HG03460 (cell line): ENCODE measurements around the gene GON4L.
"Not testable (repeated sequence)": the region's sequence is repeated elsewhere in the genome, so short reads cannot be mapped to it uniquely, and the experiment has no call there.

Source experiments
- ATAC-seq: cut with Tn5 transposase; IDR thresholded peaks from one replicate; pipeline ENCODE4 v1.9.1; 2021; ENCODE audit not compliant: unreplicated experiment

The GON4L gene, protein sequence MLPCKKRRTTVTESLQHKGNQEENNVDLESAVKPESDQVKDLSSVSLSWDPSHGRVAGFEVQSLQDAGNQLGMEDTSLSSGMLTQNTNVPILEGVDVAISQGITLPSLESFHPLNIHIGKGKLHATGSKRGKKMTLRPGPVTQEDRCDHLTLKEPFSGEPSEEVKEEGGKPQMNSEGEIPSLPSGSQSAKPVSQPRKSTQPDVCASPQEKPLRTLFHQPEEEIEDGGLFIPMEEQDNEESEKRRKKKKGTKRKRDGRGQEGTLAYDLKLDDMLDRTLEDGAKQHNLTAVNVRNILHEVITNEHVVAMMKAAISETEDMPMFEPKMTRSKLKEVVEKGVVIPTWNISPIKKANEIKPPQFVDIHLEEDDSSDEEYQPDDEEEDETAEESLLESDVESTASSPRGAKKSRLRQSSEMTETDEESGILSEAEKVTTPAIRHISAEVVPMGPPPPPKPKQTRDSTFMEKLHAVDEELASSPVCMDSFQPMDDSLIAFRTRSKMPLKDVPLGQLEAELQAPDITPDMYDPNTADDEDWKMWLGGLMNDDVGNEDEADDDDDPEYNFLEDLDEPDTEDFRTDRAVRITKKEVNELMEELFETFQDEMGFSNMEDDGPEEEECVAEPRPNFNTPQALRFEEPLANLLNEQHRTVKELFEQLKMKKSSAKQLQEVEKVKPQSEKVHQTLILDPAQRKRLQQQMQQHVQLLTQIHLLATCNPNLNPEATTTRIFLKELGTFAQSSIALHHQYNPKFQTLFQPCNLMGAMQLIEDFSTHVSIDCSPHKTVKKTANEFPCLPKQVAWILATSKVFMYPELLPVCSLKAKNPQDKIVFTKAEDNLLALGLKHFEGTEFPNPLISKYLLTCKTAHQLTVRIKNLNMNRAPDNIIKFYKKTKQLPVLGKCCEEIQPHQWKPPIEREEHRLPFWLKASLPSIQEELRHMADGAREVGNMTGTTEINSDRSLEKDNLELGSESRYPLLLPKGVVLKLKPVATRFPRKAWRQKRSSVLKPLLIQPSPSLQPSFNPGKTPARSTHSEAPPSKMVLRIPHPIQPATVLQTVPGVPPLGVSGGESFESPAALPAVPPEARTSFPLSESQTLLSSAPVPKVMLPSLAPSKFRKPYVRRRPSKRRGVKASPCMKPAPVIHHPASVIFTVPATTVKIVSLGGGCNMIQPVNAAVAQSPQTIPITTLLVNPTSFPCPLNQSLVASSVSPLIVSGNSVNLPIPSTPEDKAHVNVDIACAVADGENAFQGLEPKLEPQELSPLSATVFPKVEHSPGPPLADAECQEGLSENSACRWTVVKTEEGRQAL (N-terminal part only)

GRCh38 chr1:155856975-155857930, at the start of gene GON4L:
GON4L (minus strand) TSS chr1:155857214; CDS start chr1:155853780, 3,434 bp downstream.
- peak; percentile 35 for ATAC-seq

- no peak for ATAC-seq
These were observed 47.2 kb upstream of the GON4L start for GRCh38 chr1:155904261-155904660.

DNA sequence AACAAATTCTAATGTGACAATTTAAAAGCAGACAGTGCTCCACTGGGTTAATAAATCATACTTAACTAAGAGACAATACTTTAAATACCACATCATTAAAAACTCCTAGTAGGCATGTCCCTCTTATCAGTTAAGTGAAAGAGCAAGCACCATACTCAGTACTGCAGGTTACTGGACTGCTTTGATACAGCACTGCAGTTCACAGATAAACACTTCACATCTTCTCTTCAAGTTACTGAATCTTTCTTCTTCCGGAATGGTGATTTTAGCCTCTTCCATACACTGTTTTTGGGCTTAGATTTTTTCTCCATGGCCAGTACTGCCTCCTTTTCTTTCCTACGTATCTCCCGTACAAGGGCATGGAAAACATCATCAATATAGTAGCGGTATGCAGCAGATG, 43.1 kb upstream of the GON4L start:
- no peak for ATAC-seq

DNA sequence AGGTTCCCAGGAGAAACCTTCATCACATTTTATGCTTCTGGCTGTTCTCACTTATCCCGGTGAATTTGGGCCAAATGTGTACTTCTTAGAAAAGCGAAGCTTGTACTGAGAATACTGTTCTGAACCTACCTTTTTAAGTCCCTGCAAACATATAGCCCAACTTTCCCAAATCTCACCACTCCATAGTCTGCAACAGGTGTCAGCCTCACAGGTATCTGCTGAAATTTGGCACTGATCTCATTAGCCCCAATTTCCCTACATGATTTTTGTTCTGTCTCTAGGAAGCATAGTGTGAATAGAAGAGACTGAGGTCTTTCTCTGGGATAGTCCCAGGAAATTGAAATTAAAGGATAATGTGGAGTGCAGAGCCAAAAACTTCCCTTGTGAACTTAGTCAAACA, 42.7 kb upstream of the GON4L start:
- no peak for ATAC-seq

- ATAC-seq, result no peak
These were observed 41.9 kb upstream of the GON4L start for GRCh38 chr1:155898888-155899287.

GRCh38 chr1:155897746-155898145, 40.7 kb upstream of the GON4L start:
- no peak for ATAC-seq

DNA sequence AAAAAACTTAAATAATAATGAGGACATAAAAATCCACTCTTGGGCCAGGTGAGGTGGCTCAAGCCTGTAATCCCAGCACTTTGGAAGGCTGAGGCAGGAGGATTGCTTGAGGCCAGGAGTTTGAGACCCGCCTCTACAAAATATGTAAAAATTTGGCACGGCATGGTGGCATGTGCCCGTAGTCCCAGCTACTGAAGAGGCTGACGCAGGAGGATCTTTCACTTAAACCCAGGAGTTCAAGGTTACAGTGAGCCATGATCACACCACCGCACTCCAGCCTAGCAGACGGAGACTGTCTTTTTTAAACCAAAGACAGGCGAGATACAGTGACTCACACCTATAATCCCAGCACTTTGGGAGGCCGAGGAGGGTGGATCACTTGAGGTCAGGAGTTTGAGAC, 39.5 kb upstream of the GON4L start:
- not testable (repeated sequence) for ATAC-seq

GRCh38 chr1:155895617-155896016, 38.6 kb upstream of the GON4L start:
- not testable (repeated sequence) for ATAC-seq

GRCh38 chr1:155893389-155894142, 36.6 kb upstream of the GON4L start:
- no peak for ATAC-seq

- no peak for ATAC-seq
These were observed 35.8 kb upstream of the GON4L start for GRCh38 chr1:155892796-155893195.

GRCh38 chr1:155890251-155890650, 33.2 kb upstream of the GON4L start:
- no peak for ATAC-seq

- no peak for ATAC-seq
These were observed 32.6 kb upstream of the GON4L start for GRCh38 chr1:155889566-155889965.

- no peak for ATAC-seq
These were observed 31.5 kb upstream of the GON4L start for GRCh38 chr1:155888481-155888880.

DNA sequence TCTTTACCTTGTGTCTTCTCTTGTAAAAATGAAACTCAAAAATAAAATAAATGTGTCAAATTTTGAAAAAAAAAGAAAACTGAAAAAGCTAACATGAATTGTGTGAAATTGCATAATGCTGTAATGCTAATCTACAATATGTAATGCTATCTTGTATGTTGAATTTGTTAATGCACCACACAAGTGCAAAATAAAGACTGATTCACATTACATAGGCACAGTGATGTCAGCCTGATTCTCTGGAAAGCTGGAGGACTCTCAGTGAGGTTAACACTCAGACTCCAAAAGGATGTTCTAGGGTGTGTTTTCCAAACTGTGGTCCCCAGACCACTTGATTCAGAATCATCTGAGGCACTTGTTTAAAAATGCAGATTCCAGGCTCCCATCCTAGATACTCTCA, 28.0 kb upstream of the GON4L start:
- ATAC-seq, result no peak

DNA sequence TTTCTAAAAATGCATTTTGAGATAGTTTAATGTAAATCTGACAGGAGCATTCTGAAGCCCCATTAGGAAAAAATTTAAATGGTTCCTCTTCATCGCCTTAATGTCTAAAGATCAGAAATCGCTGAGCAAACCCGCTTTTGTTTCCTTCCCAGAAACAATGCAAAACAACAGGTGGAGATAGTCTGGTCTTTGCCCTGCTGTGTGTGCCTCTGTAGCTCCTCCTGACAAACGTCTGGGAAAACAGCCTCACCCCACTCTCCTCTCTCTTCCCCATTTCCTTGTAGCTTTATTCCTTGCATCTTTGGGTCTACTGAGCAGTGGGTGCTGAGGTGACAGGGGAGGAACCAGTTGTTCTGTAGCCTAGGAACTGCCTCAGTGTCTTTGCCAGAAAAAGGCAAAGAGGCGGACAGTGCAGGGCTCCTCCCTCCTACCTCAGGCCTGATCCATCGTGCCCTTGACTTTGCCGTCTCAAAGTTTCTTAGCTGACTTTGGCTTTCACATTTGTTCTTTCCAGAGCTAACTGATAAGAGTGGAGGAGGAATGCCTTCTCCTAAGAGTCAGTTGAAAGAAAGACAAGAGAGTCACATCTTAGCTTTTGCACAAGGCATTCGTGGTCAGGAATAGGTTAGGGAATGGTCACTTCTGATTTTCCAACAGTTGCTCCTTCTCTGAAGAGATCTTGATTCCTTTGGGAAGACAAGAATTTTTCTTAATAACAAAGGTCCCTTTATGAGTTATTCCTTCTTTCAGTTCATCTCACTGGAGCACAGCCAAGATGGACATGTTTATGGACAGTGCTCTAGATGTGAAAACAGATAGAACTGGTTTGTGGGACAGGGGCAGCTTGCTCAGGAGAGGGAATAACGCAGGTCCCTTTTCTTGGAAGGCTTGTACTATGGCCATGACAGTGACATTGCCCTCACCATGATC, 27.3 kb upstream of the GON4L start:
- no peak for ATAC-seq

- no peak for ATAC-seq
These were observed 25.8 kb upstream of the GON4L start for GRCh38 chr1:155882766-155883165.

DNA sequence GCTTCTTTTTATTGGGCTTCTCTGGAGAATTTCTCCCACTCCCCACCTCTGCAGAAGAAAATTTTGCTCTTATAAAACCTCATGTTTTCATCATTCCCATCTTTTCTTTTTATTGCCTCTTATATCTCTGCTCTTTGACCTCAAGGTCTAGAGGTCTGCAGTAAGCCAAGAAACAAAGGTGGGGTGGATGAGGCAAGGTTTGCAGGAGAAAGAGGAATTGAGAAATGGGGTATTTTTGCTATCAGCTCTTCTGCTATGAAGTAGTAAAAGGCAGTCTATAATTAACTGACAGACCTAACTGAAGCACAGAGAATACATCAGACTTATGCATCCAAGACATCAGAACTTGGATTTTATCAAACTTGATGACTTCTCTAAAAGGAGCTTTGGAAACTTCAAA, 25.2 kb upstream of the GON4L start:
- ATAC-seq, result no peak

- no peak for ATAC-seq
These were observed 23.9 kb upstream of the GON4L start for GRCh38 chr1:155880950-155881349.
